ENCODE data around the gene PSTPIP2. TPM values are rescaled to one million over a fixed set of nuclear protein-coding genes. Genes with fewer than 3 reads are reported as not detected.

The PSTPIP2 gene
- total RNA-seq, 1 donor from 2014 or later = 1.6 TPM

- TF ChIP-seq, protein P1, sequence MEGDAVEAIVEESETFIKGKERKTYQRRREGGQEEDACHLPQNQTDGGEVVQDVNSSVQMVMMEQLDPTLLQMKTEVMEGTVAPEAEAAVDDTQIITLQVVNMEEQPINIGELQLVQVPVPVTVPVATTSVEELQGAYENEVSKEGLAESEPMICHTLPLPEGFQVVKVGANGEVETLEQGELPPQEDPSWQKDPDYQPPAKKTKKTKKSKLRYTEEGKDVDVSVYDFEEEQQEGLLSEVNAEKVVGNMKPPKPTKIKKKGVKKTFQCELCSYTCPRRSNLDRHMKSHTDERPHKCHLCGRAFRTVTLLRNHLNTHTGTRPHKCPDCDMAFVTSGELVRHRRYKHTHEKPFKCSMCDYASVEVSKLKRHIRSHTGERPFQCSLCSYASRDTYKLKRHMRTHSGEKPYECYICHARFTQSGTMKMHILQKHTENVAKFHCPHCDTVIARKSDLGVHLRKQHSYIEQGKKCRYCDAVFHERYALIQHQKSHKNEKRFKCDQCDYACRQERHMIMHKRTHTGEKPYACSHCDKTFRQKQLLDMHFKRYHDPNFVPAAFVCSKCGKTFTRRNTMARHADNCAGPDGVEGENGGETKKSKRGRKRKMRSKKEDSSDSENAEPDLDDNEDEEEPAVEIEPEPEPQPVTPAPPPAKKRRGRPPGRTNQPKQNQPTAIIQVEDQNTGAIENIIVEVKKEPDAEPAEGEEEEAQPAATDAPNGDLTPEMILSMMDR (IDR thresholded peaks at IDR 0.05) = no peak
Measured at GRCh38 chr18:46055838-46056230, 16.2 kb downstream of the PSTPIP2 start.

GRCh38 chr18:46054956-46055837 lies 16.9 kb downstream of the PSTPIP2 start:
- intact Hi-C loops (cut with DNase I) = no loop called here
- H3K27ac ChIP-seq = no peak overlapping the region

More at GRCh38 chr18:46055838-46056230, 16.2 kb downstream of the PSTPIP2 start:
- Histone ChIP-seq H3K4me1 (peaks cover 0 to 7% of the 10 kb centered on the region in 2 donors), H3K9me3 (no peaks in the 10 kb centered on the region), H3K27me3 (no peaks in the 10 kb centered on the region), H3K4me3 (no peak overlapping the region), H3K36me3 (no peaks in the 10 kb centered on the region), H3K27ac (no peak overlapping the region)
- DNase-seq (ENCODE audit: low spot score in 2 of 2) = no peak
- intact Hi-C loops (cut with DNase I) = no loop called here

GRCh38 chr18:46053368-46054095 lies 18.5 kb downstream of the PSTPIP2 start:
- intact Hi-C loops (cut with DNase I) = no loop called here
- DNase-seq (ENCODE audit: low spot score in 2 of 2) = no peak
- no peak overlapping the region for H3K27ac ChIP-seq
- no peak overlapping the region for H3K4me3 ChIP-seq
- H3K36me3 ChIP-seq = no peaks in the 10 kb centered on the region
- no peaks in the 10 kb centered on the region for H3K27me3 ChIP-seq
- TF ChIP-seq, protein P1 (IDR thresholded peaks at IDR 0.05) = no peak
- H3K9me3 ChIP-seq = no peaks in the 10 kb centered on the region
- peaks cover 0 to 7% of the 10 kb centered on the region in 2 donors for H3K4me1 ChIP-seq

More at GRCh38 chr18:46054956-46055837, 16.9 kb downstream of the PSTPIP2 start:
- DNase-seq (ENCODE audit: low spot score in 2 of 2) = no peak
- Histone ChIP-seq H3K36me3 (no peaks in the 10 kb centered on the region), H3K4me3 (no peak overlapping the region), H3K27me3 (no peaks in the 10 kb centered on the region), H3K4me1 (peaks cover 0 to 7% of the 10 kb centered on the region in 2 donors), H3K9me3 (no peaks in the 10 kb centered on the region)
- TF ChIP-seq, protein P1 (IDR thresholded peaks at IDR 0.05) = no peak

DNA sequence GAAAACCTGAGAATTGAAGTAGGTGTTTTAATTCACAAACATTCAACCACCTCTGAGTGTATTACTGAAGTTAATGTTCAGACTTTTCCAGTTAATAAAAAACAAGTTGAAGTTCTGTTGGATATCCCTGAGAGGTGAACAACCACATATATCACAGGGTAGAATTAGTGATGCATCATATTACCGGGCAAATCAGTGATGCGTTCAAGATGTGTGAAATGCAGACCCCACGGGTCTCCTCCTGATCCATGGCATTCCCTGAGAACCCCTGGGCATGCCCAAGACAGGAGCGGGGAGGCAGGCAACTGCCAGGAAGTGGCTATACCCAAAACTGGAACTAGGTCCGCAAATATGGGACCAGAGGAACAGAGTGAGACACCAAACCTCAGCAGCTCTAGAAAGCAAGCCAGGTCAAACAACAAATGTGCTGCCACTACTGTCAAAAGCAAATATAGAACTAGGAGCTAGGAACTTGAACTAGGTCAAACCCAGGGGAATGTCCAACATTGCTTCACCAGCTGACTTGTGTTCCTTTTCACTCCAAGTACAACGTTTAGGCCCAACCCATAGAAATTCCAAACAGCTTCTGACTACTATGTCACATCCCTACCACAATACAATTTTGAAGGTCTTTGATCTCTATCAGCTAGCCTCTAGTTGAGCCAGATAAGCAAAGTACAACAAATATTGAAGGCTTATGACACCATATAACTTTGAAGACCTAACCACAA lies 20.2 kb downstream of the PSTPIP2 start:
- H3K27me3 ChIP-seq = no peaks in the 10 kb centered on the region
- peaks cover 0 to 7% of the 10 kb centered on the region in 2 donors for H3K4me1 ChIP-seq
- no peak overlapping the region for H3K4me3 ChIP-seq
- H3K36me3 ChIP-seq = no peaks in the 10 kb centered on the region
- DNase-seq (ENCODE audit: low spot score in 2 of 2) = no peak
- intact Hi-C loops (cut with DNase I) = no loop called here
- TF ChIP-seq, protein P1 (IDR thresholded peaks at IDR 0.05) = no peak
- H3K9me3 ChIP-seq = no peaks in the 10 kb centered on the region
- peak overlapping the region in 1 of 2 donors; percentile 31 for H3K27ac ChIP-seq

- Histone ChIP-seq H3K9me3 (no peaks in the 10 kb centered on the region), H3K36me3 (no peaks in the 10 kb centered on the region), H3K27me3 (no peaks in the 10 kb centered on the region), H3K27ac (no peak overlapping the region), H3K4me3 (no peak overlapping the region), H3K4me1 (peaks cover 0 to 7% of the 10 kb centered on the region in 2 donors)
- TF ChIP-seq, protein P1 (IDR thresholded peaks at IDR 0.05) = no peak
- intact Hi-C loops (cut with DNase I) = no loop called here
- no peak for DNase-seq (ENCODE audit: low spot score in 2 of 2)
Measured at GRCh38 chr18:46050268-46050667, 21.8 kb downstream of the PSTPIP2 start.

Measured in ascending aorta (tissue), 2 donors.